Fibroblast of skin of right quadriceps (primary cell): ENCODE results near the gene LRFN4.
"Not testable (repeated sequence)": the region's sequence is repeated elsewhere in the genome, so short reads cannot be mapped to it uniquely, and the experiment has no call there.

Source experiments
- DNase-seq: peaks from one replicate; pipeline ENCODE4 v3.0.0-alpha.2; 2013

The LRFN4 gene

GRCh38 chr11:66856496-66857233 lies at the start of gene LRFN4:
TSS of gene LRFN4 (plus strand) at chr11:66857064. CDS start at chr11:66857745, 681 bp downstream.
- no peak for DNase-seq

- no peak for DNase-seq
These were observed 47.3 kb upstream of the LRFN4 start for GRCh38 chr11:66809592-66809991.

GRCh38 chr11:66810576-66811185 lies 46.2 kb upstream of the LRFN4 start:
- DNase-seq, result no peak

GRCh38 chr11:66814678-66815077 lies 42.2 kb upstream of the LRFN4 start:
- no peak for DNase-seq

- DNase-seq, result peak; percentile 7
These were observed 41.2 kb upstream of the LRFN4 start for GRCh38 chr11:66815646-66816045.

GRCh38 chr11:66818231-66818955 lies 38.5 kb upstream of the LRFN4 start:
- no peak for DNase-seq

GRCh38 chr11:66820381-66820780 lies 36.5 kb upstream of the LRFN4 start:
- no peak for DNase-seq

GRCh38 chr11:66820901-66821300 lies 36.0 kb upstream of the LRFN4 start:
- DNase-seq, result no peak

GRCh38 chr11:66823700-66824099 lies 33.2 kb upstream of the LRFN4 start:
- DNase-seq, result no peak

GRCh38 chr11:66824573-66824972 lies 32.3 kb upstream of the LRFN4 start:
- not testable (repeated sequence) for DNase-seq

- no peak for DNase-seq
These were observed 22.4 kb upstream of the LRFN4 start for GRCh38 chr11:66834539-66834845.

GRCh38 chr11:66834943-66835342 lies 21.9 kb upstream of the LRFN4 start:
- DNase-seq, result no peak

- DNase-seq, result peak; percentile 60
These were observed 21.0 kb upstream of the LRFN4 start for GRCh38 chr11:66835768-66836405.

GRCh38 chr11:66840317-66841091 lies 16.4 kb upstream of the LRFN4 start:
- no peak for DNase-seq

- no peak for DNase-seq
These were observed 15.0 kb upstream of the LRFN4 start for GRCh38 chr11:66841861-66842260.

- no peak for DNase-seq
These were observed 14.4 kb upstream of the LRFN4 start for GRCh38 chr11:66842501-66842895.

GRCh38 chr11:66842896-66843775 lies 13.7 kb upstream of the LRFN4 start, which contains the start of gene RCE1:
TSS of gene RCE1 (plus strand) at chr11:66843441. CDS start at chr11:66843456, 15 bp downstream.
- peak; percentile 90 for DNase-seq

- no peak for DNase-seq
These were observed 12.9 kb upstream of the LRFN4 start for GRCh38 chr11:66843776-66844495.

GRCh38 chr11:66844496-66845142 lies 12.2 kb upstream of the LRFN4 start:
- DNase-seq, result no peak

GRCh38 chr11:66845143-66845875 lies 11.6 kb upstream of the LRFN4 start:
- DNase-seq, result no peak
